ENCODE measurements around the gene GM2A. TPM values are rescaled to one million over a fixed set of nuclear protein-coding genes. Genes with fewer than 3 reads are reported as not detected.

The GM2A gene
- polyA plus RNA-seq, 1 donor from 2014 or later, result 0.40 TPM

DNA sequence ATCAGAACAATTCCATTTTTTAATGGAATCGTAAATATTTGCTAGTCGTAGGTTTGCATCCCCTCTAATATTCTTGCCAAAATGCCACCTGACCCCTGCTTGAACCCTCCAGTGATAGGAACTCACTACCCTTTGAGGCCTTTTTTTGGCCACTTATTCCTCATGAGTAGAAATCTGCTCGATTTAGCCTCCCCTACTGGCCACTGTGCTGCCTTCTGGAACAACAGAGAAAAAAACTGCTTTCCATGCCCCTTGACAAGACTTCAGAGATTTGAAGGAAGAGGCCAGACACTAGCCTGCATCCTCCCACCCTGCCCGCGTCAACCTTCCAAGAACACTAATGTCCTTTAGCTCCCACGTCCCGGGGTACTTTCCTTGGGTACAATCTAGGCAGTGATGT, 33.2 kb upstream of the GM2A start:
- no peak overlapping the region for H3K27ac ChIP-seq (ENCODE audit: low read length)
- H4K20me1 ChIP-seq (ENCODE audit: insufficient read depth), result no peaks in the 10 kb centered on the region
- H3K9me2 ChIP-seq (ENCODE audit: insufficient read depth, low read length), result no peaks in the 10 kb centered on the region
- H3K4me3 ChIP-seq (ENCODE audit: low read length), result no peak overlapping the region
- no peaks in the 10 kb centered on the region for H3K9me3 ChIP-seq (ENCODE audit: low read length)
- no peak overlapping the region for H2AFZ ChIP-seq (ENCODE audit: low read depth, low read length)
- peaks cover 17% of the 10 kb centered on the region for H3K27me3 ChIP-seq (ENCODE audit: insufficient read depth, low read depth, low read length)
- no peaks in the 10 kb centered on the region for H3K79me2 ChIP-seq (replicated peaks; ENCODE audit: insufficient read depth, low read length)
- H3F3A ChIP-seq (ENCODE audit: insufficient read depth, low read length, poor library complexity, severe bottlenecking), result no peaks in the 10 kb centered on the region
- no peaks in the 10 kb centered on the region for H3K36me3 ChIP-seq (ENCODE audit: insufficient read depth, low read length)
- TF ChIP-seq, protein P1, sequence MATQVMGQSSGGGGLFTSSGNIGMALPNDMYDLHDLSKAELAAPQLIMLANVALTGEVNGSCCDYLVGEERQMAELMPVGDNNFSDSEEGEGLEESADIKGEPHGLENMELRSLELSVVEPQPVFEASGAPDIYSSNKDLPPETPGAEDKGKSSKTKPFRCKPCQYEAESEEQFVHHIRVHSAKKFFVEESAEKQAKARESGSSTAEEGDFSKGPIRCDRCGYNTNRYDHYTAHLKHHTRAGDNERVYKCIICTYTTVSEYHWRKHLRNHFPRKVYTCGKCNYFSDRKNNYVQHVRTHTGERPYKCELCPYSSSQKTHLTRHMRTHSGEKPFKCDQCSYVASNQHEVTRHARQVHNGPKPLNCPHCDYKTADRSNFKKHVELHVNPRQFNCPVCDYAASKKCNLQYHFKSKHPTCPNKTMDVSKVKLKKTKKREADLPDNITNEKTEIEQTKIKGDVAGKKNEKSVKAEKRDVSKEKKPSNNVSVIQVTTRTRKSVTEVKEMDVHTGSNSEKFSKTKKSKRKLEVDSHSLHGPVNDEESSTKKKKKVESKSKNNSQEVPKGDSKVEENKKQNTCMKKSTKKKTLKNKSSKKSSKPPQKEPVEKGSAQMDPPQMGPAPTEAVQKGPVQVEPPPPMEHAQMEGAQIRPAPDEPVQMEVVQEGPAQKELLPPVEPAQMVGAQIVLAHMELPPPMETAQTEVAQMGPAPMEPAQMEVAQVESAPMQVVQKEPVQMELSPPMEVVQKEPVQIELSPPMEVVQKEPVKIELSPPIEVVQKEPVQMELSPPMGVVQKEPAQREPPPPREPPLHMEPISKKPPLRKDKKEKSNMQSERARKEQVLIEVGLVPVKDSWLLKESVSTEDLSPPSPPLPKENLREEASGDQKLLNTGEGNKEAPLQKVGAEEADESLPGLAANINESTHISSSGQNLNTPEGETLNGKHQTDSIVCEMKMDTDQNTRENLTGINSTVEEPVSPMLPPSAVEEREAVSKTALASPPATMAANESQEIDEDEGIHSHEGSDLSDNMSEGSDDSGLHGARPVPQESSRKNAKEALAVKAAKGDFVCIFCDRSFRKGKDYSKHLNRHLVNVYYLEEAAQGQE (IDR thresholded peaks at IDR 0.05; ENCODE audit: borderline replicate concordance), result no peak
- TF ChIP-seq POLR2AphosphoS5 (IDR thresholded peaks at IDR 0.05), result no peak
- no peak for TF ChIP-seq TAF1 (IDR thresholded peaks at IDR 0.05; ENCODE audit: low read depth)
- no peak for TF ChIP-seq SMC3 (conservative IDR thresholded peaks at IDR 0.05; ENCODE audit: poor library complexity)
- no peak for TF ChIP-seq MXI1 (conservative IDR thresholded peaks at IDR 0.05; ENCODE audit: poor library complexity, severe bottlenecking)
- TF ChIP-seq RAD21 (conservative IDR thresholded peaks at IDR 0.05), result no peak
- no peak for TF ChIP-seq EZH2 (IDR thresholded peaks at IDR 0.05; ENCODE audit: borderline replicate concordance, insufficient read depth, low read length, poor library complexity, severe bottlenecking)
- no peak for TF ChIP-seq EP300 (conservative IDR thresholded peaks at IDR 0.05; ENCODE audit: poor library complexity, severe bottlenecking)
- TF ChIP-seq, protein P2, sequence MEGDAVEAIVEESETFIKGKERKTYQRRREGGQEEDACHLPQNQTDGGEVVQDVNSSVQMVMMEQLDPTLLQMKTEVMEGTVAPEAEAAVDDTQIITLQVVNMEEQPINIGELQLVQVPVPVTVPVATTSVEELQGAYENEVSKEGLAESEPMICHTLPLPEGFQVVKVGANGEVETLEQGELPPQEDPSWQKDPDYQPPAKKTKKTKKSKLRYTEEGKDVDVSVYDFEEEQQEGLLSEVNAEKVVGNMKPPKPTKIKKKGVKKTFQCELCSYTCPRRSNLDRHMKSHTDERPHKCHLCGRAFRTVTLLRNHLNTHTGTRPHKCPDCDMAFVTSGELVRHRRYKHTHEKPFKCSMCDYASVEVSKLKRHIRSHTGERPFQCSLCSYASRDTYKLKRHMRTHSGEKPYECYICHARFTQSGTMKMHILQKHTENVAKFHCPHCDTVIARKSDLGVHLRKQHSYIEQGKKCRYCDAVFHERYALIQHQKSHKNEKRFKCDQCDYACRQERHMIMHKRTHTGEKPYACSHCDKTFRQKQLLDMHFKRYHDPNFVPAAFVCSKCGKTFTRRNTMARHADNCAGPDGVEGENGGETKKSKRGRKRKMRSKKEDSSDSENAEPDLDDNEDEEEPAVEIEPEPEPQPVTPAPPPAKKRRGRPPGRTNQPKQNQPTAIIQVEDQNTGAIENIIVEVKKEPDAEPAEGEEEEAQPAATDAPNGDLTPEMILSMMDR (IDR thresholded peaks at IDR 0.05; ENCODE audit: poor library complexity, severe bottlenecking), result no peak
- no peak overlapping the region for H3K4me2 ChIP-seq (ENCODE audit: low read length)
- no peak overlapping the region for H3K9ac ChIP-seq (ENCODE audit: low read length)

DNA sequence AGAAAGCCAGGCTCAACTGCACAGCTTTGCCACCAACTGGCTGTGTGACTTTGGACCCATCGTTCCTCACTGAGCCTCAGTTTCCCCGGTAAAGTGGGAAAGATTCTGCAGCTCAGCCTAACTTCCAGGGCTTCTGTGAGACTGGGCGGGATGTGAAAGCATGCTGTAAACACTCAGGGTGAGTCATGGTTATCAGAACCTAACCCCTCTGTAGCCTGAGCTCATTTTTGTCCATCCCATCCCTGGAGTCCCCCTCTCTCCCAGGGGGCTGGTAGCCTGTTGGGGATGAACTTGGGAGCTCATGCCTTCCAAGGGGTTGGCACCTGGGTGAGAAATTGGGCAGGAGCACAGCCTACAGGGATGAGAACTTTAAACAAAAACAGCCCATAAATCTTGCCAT, 31.4 kb upstream of the GM2A start:
- H3K9me2 ChIP-seq (ENCODE audit: insufficient read depth, low read length), result no peaks in the 10 kb centered on the region
- TF ChIP-seq POLR2AphosphoS5 (IDR thresholded peaks at IDR 0.05) (no peak), SMC3 (conservative IDR thresholded peaks at IDR 0.05; ENCODE audit: poor library complexity) (no peak), TAF1 (IDR thresholded peaks at IDR 0.05; ENCODE audit: low read depth) (no peak), EZH2 (IDR thresholded peaks at IDR 0.05; ENCODE audit: borderline replicate concordance, insufficient read depth, low read length, poor library complexity, severe bottlenecking) (no peak), EP300 (conservative IDR thresholded peaks at IDR 0.05; ENCODE audit: poor library complexity, severe bottlenecking) (no peak), RAD21 (conservative IDR thresholded peaks at IDR 0.05) (no peak), MXI1 (conservative IDR thresholded peaks at IDR 0.05; ENCODE audit: poor library complexity, severe bottlenecking) (no peak)
- TF ChIP-seq, protein P1 (IDR thresholded peaks at IDR 0.05; ENCODE audit: borderline replicate concordance), result no peak
- TF ChIP-seq, protein P2 (IDR thresholded peaks at IDR 0.05; ENCODE audit: poor library complexity, severe bottlenecking), result no peak
- peaks cover 17% of the 10 kb centered on the region for H3K27me3 ChIP-seq (ENCODE audit: insufficient read depth, low read depth, low read length)
- H3K27ac ChIP-seq (ENCODE audit: low read length), result no peak overlapping the region
- H3K79me2 ChIP-seq (replicated peaks; ENCODE audit: insufficient read depth, low read length), result no peaks in the 10 kb centered on the region
- H3K9me3 ChIP-seq (ENCODE audit: low read length), result no peaks in the 10 kb centered on the region
- no peak overlapping the region for H3K4me3 ChIP-seq (ENCODE audit: low read length)
- no peak overlapping the region for H3K9ac ChIP-seq (ENCODE audit: low read length)
- no peaks in the 10 kb centered on the region for H4K20me1 ChIP-seq (ENCODE audit: insufficient read depth)
- no peaks in the 10 kb centered on the region for H3K36me3 ChIP-seq (ENCODE audit: insufficient read depth, low read length)
- H3F3A ChIP-seq (ENCODE audit: insufficient read depth, low read length, poor library complexity, severe bottlenecking), result no peaks in the 10 kb centered on the region
- H3K4me2 ChIP-seq (ENCODE audit: low read length), result no peak overlapping the region
- H2AFZ ChIP-seq (ENCODE audit: low read depth, low read length), result no peak overlapping the region
